SK-N-SH treated with all-trans-retinoic acid at 6 μM for 48 hours (cell line): ENCODE measurements around the gene PLCH2.

ENCODE experiments used
- PATZ1 ChIP-seq: fragments of 250-450 bp; sonication (Bioruptor Pico); IDR thresholded peaks from 2 replicates; pipeline ENCODE4 v1.8.0; 2020; ENCODE audit warnings: mild to moderate bottlenecking, moderate library complexity, borderline replicate concordance
- ZFP3 ChIP-seq: fragments of 250-450 bp; sonication (Bioruptor Pico); IDR thresholded peaks from 2 replicates; pipeline ENCODE4 v1.5.0; 2020; ENCODE audit warnings: mild to moderate bottlenecking, moderate library complexity

- no peak for TF ChIP-seq ZFP3
- no peak for TF ChIP-seq PATZ1
Observed at GRCh38 chr1:2506007-2506860, 30.1 kb downstream of the PLCH2 start.
